Activated T-helper 1 cell treated with anti-CD3 and anti-CD28 coated beads, Interleukin-2, amount 50 U/mL, for 16 hours (primary cell): Measurements from ENCODE around the gene PDGFD.
"Not testable (repeated sequence)": the region's sequence is repeated elsewhere in the genome, so short reads cannot be mapped to it uniquely, and the experiment has no call there.

Source experiments
- DNase-seq, 2 donors: peaks; one replicate each; pipeline ENCODE4 v3.0.0-alpha.2; 2020; ENCODE audit warnings: low read depth in 1 of 2, low spot score in 1 of 2

The PDGFD gene

DNA sequence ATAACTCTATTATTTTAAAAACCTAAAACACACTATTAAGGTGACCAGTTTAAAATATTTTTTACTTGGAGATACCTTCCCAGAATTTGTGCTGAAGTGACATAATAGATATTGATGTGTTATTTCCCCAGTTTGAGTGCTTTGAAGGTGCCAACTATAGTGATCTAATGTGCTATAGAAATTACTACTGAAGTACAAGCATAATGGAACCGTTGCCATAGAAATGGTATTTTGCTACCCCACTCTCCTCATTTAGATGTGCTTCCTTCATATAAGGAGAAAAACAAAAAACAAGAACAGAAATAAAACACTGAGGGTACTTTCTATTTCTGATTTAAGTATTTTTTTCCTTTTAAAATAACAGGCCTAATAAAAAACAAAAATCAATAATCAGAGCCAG, 108.4 kb downstream of the PDGFD start:
- DNase-seq: no peak

DNA sequence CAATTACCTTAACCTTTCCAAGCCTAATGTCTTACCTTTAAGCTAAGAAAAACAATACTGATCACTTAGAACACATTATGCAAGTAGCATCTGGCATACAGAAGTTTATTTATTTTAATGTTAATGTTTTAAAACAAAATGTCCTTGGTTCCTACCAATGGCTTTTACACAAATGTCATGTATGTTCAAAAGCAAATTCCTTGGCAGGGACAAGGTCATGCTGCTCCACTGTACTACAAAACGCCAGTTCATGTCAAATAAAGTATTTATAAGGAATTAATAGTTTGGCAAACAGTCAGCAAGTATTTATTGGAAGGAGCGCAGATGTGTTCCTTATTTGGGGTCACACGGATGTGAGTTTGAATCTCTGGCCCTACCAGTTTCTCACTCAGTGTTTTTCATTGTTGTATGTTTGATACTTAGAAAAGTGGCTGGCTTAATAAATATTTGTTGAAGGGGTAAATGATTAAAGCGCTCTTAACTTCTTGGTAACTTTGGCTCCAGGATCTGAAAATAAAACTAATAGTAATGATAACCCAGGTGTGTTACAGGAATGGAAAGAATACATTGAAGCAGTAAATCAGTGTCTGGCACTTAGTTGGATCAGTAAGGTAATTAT, 108.9 kb downstream of the PDGFD start:
- no peak for DNase-seq

DNA sequence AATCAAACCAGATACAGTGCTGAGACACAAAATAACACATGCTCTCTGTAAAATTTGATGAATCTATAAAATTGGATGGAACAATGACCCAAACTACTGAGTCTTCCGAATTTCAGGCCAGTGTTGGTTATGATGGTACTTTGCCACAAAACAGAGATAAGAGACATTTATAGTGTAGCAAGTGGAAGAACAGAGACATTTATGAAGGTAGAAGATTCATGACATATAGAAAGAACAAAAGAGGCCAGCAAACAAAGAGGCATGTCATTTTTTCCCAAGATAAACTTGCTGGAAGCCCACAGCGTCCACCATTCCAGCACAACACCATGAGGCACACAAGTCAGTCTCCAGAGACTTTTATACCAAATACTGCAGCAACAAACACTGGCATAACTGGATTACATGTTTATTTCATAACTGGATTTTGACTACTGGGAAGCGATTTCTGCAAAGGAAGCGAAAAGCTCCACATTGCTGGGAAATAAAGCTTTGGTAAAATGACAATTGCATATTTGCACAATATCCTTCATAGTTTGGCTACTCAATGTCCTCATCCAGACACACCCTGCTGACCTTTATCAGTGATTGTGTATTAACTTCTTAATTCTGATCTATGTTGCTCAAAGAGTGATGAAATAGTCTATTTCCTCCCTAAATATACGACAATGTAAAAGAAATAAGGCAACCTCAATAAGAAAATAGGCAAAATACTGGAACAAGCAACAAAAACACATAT, 110.0 kb downstream of the PDGFD start:
- no peak for DNase-seq

DNA sequence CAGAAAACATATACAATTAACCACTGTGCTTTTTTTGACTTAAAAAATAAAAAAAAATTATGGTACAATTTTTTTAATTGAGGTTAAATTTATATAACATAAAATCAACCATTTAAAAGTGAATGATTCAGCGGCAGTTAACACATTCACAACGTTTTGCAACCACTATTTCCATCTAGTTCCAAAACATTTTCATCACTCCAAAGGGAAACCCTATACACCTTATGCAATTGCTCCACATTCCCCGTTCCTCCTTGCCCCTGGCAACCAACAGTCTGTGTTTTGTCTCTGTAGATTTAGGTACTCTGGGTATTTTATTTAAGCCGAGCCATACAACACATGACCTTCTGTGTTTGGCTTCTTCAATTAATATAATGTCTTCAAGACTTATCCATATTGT, 112.2 kb downstream of the PDGFD start:
- DNase-seq: no peak

DNA sequence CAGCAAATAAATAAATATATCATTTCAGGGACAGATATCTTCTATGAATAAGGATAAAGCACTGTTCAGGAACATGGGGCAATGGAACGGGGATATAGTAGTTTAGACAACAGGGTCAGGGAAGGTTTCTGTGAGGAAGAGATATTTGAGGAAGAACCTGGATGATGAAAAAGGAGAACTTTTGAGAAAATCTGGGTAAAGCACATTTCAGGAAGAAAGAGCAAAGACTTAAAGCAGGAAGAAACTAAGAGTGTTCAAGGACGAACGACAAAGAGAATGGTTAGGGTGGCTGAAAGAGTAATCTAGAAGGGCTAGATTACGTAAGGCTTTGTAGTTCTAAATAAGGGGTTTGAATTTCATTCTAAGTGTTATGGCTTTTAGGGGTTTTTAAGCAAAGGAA, 114.8 kb downstream of the PDGFD start:
- no peak for DNase-seq

DNA sequence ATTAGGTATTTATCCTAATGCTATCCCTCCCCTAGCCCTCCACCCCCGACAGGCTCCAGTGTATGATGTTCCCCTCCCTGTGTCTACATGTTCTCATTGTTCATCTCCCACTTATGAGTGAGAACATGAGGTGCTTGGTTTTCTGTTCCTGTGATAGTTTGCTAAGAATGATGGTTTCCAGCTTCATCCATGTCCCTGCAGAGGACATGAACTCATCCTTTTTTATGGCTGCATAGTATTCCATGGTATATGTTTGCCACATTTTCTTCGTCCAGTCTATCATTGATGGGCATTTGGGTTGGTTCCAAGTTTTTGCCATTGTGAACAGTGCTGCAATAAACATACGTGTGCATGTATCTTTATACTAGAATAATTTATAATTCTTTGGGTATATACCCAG, 117.1 kb downstream of the PDGFD start:
- not testable (repeated sequence) for DNase-seq

DNA sequence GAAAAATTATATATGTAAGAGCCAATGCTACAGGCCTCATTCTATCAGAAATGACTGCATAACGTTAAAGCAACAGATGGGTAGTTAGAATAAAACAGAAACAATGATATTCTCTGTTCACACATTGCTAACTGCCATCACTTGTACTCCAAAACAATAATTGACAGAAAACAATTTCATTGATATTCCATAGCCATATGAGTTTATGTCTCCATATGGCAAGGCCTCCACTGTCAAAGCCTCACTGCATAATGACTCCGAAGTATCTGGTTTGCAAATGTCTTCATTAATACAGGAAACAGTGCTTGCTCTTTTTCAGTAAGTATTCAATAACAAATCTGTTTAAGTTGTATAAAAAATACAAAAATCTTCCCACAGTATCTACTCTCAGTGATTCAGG, 117.6 kb downstream of the PDGFD start:
- no peak for DNase-seq

DNA sequence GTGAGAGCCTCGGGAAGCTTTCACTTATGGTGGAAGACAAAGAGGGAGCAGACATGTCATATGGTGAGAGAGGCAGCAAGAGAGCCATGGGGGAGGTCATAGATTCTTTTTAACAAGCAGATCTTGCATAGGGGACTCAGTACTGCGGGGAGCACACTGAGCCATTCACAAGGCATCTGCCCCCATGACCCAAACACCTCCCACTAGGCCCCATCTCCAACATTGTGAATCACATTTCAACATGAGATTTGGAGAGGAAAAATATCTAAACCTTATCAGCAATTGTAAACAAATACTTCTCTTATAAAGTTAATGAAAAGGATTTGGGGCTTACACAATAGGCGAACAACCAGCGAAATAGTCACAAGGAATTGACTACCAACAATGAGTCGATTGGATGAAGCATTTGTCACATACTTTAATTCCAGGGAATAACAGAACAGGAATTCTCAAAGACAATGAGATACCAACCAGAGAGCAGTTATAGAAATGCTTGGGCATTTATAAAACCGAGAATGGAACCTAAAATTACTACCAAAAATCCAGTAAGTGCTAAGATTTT, 120.2 kb downstream of the PDGFD start:
- DNase-seq: no peak

DNA sequence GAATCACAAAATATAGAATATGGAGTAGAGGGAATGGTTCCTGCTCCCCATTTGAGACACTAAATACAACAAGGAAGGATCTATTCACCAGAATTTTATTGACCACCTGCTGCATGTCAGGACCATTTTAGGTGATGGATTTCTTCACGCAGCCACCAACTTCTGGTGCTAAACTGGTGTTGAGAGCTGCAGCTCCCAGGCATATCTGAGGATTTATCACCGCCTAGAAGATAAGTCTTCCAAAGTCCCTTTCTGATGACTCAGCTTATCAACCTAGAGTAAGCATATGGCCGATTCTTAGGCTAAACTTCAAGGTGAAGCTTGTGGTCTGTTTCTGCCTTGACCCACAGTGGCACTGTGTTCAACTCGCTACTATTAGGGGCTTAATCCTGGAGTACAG, 120.8 kb downstream of the PDGFD start:
- no peak for DNase-seq

DNA sequence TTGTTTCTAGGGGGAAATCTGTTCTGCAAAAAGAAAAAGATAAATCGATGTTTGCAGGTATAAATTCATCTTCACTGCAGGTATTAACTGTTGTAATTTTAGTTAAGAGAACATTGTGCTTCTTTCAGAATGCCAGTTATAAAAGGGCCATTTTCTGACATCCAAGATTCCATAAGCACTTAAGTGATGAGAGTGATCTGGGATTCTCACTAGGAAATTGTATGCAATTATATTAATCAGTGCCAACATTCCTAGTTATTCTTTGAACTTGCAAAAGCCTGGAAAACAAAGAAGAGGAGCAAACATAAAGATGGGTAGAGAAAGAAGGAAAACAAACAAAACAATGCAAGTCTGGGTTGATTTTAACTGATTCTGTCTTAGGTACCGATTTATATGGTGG, 122.2 kb downstream of the PDGFD start:
- no peak for DNase-seq

DNA sequence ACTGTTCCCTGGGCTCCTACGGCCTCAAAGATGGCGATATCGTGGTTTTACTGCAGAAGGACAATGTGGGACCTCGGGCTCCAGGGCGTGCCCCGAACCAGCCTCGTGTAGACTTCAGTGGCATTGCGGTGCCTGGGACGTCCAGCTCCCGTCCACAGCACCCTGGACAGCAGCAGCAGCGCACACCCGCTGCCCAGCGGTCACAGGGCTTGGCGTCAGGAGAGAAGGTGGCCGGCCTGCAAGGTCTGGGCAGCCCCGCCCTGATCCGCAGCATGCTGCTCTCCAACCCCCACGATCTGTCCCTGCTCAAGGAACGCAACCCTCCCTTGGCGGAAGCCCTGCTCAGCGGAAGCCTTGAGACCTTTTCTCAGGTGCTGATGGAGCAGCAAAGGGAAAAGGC, 127.0 kb downstream of the PDGFD start:
- no peak for DNase-seq

DNA sequence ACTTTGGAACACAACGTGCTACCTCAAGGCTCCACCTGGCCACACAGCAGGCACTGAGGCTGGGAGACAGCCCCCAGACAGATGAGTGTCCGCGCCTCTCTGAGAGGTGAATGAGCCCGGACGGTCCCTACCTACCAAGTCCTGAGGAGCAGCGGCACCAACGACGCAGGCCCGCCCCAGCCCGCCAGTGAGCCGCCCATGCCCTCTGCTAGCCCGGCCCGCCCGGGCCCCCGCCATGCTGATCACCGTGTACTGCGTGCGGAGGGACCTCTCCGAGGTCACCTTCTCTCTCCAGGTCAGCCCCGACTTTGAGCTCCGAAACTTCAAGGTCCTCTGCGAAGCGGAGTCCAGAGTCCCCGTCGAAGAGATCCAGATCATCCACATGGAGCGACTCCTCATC, 127.4 kb downstream of the PDGFD start, which contains the start of gene DDI1:
Gene DDI1 (plus strand): TSS at position 53 of the 400 bp plus-strand sequence. CDS start 183 bp downstream, at position 236.
- no peak for DNase-seq

DNA sequence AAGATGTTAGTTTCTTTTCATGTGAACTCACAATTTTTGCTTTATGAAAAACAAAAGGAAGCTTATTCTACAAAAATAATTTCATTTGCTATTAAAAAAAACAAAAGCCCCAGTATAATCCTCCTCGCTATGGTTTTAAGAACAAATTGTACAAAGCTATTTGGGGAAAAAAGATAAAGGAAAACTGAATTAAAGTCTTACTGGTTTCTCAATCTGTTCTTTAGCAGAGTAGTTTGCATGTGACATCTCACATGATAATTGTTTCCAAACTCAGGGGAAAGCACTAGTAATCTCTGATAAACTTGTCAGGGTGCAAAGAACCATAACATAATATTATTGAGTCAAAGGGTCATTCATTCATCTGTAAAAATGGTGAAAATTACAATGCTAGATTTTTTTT, 130.4 kb downstream of the PDGFD start:
- DNase-seq: no peak

DNA sequence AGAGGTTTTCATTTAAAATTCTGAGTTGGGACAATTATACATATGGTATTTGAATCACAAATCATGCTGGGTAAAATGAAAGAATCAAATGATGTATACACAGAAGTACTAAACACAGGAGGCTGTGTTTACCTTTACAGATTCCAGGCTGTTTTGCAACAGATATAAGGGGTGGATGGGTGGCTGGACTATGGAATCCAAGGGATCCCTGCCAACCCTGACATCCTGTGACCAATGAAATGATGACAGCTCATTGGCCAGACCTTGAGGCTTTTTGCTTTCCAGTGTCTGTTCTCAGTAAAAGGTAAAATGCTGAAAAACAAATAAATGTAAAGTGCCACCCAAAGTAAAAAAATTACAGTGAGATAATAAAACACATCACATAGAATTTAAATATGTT, 130.8 kb downstream of the PDGFD start:
- DNase-seq: no peak

DNA sequence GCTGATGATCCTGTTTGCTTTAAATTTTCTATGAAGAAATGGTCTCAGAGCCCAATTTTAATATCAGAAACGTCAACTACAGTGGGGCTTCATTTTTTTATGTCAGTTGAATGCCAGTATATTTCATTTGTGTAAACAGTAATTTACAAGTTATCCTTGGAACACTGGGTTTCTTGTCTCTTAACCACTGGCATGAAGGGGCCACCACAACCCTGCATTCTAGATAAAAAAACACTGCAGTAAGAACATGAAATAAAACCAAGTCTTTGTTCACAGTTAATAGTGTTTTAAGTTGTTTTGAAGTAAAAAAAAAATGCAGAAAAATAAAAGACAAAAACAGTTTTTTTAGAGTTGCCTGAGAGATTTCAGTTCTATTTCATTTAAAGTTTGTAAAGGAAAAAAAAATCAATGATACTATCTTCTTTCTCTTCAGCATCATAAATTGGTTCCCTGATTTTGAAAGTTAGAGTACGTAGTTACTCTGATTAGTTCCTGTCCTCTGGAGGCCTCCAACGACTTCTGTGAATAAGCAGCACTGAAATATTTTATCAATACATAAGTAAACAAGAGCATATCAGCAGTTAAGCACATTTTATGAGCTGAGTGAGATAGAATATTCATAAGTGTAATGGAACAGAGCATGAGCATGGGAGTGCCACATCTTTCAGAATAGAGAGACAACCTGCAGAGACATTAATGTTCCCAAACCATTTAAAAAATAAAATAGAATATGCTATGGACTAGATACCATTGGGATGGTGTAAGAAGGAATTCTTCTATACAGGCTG, 135.3 kb downstream of the PDGFD start:
- DNase-seq: no peak

DNA sequence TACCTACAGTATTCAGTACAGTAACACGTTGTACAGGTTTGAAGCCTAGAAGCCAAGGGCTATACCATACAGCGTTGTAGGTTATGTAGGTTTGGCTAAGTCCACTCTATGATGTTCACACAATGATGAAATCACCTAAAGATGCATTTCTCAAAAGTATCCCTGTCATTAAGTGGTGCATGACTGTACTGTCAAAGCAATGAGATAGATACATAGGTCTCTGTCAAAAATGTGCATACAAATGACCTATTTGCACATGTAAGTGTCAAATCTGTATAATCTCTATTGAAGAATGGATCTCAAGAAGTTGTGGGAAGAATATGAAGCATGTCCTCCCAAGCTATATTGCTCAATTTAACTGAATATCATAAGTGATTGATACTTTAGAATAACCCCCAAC, 139.4 kb downstream of the PDGFD start:
- DNase-seq: no peak

DNA sequence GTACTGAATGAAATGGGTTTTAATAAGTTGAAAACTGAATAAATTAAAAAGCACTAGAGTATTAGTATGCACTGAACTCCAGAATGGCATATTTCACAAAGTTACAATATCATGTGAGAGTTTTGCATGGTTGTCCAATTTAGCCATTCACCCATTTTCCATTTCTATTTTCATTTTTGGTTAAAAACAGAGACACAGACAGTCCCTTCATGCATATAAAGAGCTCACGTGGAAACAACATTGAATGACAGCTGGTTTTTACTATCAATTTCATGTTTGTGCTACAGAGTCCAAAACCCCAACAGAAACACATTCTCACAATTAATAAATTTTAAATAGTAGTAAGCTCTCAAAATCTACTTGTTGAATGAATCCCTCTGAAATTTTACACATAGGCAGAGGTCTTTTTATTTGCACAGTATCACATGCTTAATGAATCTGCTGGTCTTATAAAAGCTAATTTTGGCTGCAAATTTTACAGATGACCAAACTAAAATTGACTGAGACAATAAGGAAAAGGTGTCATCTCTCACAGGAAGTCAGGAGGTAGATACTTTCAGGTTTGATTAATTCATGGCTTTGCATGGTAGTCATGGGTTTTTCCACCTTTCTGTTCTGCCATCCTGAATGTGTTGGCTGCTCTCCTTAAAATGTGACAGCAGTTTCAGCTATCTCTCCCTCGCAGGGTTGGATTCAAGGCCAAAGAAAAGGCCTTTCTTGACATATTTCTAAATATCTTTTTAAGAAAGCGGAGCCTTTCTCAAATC, 148.1 kb downstream of the PDGFD start:
- DNase-seq: no peak

DNA sequence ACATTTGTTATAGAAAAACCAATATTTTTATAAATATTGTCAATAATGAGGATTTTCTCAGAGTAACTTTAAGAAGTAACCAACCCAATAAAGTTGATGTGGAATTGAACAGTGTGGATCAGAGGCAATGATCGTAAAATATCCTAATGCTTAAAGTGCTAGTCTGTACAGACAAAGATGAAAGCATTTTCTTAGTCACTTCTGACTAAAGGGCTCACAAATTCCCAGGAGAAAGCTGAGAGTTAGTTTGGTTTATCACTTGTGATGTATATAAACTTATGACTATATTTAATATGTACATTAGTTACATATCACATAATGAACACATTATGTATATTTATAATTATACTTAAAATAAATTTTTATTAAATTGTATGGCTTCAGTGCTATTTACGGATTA, 152.9 kb downstream of the PDGFD start:
- no peak for DNase-seq

DNA sequence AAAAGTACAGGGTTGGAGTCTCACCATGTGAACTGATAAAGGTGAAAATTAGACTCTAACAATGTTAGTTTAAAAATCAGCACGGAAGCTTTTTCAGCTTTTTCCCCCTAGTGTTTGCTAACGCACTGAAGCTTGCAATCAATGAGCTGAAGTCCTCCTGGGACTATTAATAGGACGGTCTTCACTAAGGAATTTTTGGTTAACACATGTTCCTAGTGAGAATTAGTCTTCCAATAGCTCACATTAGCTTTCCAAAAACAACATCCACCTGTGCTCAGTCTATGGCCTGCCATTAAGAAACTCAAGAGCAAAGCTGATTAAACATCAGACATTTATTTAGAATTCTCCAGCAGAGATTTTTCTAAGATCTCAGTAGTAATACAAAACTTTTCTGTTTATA, 154.2 kb downstream of the PDGFD start:
- DNase-seq: no peak

DNA sequence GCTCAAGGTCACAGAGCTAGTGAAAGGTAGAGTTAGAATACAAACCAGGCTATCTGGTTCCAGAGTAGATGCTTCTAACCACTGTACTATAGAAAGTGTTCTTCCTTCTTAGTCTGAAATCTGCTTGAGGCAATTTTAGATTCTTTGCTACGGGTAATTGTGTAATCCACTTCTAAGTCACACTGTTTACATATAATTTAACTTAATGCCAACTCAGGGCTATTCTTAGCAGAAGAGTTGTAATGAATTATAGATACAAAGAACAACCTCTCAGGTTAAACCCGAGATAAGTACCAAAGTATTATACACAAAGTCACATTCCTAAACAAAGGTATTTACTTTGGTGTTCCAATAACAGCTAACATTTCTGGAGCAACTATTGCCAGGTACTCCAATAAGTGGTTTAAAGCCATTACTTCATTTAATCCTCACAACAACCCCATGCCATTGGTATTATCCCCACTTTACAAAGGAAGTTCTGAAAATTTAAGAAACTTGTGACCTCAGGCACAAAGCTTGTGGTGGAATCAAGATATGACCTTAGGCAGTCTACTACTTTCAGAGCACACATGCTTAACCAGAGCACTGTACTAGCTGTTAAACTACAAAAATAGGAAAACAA, 158.6 kb downstream of the PDGFD start:
- no peak for DNase-seq

DNA sequence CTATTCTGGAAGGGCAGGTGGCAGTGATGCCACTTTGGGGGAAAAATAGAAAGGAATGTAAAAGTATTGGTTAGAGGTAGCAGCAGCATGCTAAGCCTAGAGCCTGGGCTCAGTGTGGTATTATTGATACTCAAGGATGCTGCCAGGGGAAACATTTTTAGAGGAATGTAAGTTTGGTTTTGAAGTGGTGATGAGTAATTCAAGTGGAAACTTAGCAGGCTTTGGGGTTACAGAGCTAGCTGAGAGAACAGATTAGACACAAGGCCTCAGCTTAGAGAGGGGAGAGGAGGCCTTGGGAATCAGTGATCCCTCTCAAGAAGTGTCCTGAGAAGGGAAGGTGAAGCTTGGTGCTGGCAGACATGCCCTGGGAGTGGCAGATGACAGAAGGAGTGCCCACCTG, 160.5 kb downstream of the PDGFD start:
- no peak for DNase-seq
